DMS 273 (cell line): Measurements from ENCODE around the gene PSPN.
A peak's percentile ranks its signal among the peaks of the same experiment; 100 is the strongest.

Experiments used
- DNase-seq: peaks from one replicate; lab custom pipeline; 2025; ENCODE audit not compliant: unreplicated experiment; lab: John Stamatoyannopoulos, UW

PSPN gene, protein sequence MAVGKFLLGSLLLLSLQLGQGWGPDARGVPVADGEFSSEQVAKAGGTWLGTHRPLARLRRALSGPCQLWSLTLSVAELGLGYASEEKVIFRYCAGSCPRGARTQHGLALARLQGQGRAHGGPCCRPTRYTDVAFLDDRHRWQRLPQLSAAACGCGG

GRCh38 chr19:6375411-6376010, at the start of gene PSPN:
PSPN (minus strand) TSS chr19:6375933; CDS start chr19:6375849, 84 bp downstream.
- DNase-seq, result no peak

DNA sequence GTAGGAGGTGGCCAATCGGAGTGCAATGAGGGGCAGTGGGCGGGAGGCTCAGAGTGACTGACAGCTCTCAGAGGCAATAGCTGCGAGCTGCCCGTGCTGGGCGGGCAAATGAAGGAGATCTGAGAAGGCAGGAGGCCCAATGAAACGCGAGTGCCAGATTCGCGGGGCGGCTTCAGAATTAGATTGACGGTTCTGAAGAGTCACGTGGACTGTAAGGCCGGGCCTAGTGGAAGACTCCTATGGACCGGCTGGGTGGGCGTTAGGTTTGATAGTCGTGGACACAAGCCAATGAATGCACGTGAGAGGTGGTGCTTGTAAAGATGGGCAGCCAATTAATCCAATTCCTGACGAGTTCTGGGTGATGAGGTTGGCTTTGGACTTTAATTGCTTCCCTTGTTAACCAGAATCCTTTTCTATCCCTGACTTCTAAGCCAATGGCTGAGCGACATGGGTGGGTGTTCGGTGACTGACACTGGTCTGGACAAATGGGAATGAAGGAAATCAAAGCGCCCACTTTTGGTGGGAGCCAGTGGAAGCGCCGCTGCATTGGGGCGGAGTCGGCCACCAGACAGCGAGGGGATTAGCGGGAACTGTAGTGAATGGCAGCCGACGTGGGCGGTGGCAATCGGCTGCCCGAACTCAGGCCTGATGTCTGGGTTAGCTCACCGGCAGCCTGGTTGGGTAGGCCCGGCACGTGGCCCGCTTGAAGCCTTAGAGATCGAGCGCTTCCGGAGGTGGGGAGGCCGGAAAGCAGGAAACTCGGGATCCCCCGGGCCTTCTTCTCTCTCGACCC, 49.4 kb upstream of the PSPN start:
- peak; percentile 100 for DNase-seq

DNA sequence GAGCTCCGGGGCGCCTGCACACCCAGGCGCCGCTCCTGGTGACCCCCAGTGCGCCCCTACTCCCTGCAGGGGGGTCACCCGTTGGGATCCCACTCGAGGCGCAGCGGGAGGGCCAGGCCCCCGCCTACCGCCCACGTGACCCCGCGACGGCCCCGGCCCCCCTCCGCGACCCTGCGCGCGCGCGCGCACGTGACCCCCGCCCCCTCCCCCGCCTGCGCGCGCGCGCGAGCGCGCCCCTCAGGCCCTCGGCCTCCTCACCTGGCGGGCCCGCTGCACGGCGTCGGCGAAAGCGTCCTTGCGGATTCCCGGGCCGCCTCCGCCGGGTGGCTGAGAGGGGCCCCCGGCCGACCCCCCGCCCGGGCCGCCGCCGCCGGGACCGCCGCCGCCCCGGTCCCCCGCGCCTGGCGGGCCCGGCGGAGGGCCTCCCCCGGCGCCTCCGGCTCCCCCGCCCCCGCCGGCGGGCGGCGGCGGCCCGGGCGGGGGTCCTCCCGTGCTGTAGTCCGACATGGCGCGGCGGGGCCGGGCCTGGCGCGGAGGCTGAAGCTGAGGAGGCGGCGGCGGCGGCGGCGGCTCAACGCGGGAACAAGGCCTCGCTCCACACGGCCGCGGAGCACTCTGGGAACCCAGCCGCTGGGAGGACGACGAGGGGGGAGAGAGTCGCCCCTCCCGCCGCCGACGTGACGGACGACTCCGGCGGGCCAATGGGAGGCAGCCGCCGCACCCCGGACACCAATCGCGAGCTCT, 48.6 kb upstream of the PSPN start, which contains the start of gene KHSRP:
KHSRP (minus strand) TSS at position 617 of the 744 bp plus-strand sequence; CDS start at position 507, 110 bp downstream.
- DNase-seq, result peak; percentile 68

GRCh38 chr19:6423499-6424194, 47.9 kb upstream of the PSPN start:
- DNase-seq, result peak; percentile 77

DNA sequence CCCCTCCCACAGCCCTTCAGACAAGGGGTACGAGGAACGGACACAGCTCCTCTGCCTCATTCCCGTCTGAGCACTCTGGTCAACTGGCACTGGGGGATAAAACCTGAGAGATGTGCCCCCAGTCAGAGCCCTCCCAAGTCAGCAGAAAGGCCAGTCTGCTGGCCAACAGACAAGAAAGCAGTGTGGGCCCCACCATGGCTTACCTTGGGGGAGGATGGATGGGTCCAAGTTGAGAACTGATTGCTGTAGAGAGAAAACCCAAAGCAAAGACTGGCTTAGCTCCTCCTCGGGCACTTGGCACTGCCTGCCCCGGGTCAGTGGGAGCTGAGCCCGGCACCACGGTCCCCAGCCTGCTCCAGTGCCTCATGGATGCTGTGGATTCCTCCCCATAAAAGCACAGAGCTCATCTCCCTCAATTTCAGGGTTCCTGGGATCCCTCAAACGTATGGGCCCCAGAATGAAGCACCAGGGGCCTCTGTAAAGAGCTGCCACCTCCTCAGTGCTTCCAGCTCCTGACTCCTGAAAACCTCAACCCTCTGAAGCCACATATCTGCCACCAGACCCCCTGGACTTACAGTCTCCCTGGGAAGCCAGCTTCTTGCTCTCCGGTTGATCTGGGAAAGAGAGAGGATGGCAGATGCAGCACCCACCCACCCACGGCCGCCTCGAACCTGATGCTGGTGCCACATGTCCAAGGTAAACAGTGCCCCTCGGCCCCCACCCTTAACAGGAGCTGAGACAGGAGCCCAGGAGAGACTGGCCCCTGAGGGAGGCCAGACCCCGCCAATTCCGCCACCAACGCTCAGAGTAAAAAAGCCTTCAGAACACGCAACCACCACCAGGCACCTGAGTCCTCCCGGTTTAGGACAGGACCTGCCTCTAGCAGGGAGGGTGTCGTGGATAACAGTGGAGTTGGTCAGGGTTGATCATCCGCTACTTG, 45.6 kb upstream of the PSPN start:
- DNase-seq, result no peak

DNA sequence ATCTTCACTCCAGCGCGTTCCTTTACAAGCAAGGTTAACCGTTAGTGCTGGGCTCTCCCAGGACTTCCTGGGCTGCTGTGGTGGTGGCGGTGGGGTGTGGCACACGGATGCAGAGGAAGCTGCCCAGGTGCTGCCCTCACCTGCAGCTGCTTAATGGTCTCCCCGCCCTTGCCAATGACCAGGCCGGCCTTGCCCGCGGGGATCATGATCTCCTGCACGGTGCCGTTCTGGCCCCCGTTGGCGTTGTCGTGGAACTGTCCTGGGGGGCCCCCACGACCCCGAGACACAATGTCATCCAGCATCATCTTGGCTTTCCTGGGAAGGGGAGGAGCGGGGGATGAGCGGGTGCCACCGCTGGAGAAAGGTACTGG, 42.8 kb upstream of the PSPN start:
- no peak for DNase-seq

DNA sequence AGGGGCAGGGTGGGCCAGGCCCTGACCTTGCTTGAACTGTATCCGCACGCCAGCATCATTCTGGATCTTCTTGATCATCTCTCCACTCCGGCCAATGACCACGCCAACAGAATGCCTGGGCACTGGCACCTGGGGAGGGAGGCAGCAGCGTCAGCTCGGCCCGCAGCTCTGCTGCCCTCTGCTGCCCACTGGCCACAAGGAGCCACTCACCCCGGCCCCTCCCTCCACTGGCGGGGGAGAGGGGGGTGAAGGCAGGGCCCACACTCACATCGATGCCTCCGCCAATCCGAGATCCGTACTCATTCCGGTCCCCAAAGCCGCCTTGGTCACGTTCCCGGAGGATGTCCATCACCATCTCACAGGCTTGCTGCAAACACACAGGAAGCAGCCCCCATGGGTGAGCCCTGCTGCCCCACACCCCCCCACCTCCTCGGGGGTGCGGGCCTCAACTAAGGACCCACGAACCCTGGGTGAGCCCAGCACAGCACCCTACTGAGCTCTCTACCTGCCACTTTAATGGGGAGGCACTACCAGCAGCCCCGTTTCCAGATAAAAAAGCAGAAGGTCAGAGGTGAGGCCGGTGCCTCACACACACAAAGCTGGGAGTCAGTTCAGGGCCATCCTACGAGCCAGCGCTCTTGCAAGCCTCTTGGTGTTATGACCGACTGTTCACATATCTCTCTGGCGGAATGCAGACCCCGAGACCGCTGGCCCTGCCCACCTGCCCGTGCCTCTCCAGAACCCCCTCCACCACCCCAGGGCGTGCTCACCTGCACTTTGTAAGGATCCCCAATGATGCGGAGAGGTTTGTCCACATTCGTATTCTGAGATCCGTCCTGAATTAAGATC, 42.2 kb upstream of the PSPN start:
- DNase-seq, result no peak

GRCh38 chr19:6416658-6417405, 41.1 kb upstream of the PSPN start:
- no peak for DNase-seq

- no peak for DNase-seq
These were observed 40.0 kb upstream of the PSPN start for GRCh38 chr19:6415591-6416190.

GRCh38 chr19:6414793-6415590, 39.3 kb upstream of the PSPN start:
- DNase-seq, result no peak

- DNase-seq, result no peak
These were observed 38.2 kb upstream of the PSPN start for GRCh38 chr19:6413721-6414643.

DNA sequence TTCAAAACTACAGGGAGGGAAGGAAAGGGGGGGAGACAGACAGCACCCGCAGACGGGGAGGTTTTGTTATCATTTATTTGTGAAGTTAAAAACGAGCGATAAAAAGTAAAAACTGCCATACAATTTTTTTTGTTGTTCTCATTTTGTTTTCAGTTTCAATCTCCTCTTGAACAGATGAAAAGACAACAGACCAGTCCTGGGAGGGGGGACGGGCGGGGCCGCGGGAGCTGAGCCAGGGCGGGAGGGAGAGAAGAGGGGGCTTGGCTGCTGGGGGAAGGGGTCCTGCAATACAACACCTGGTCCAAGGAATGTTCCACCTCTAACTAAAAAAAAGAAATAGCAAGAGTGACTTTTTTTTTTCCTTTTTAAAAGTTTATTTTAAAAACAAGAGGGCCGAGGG, 37.6 kb upstream of the PSPN start:
- no peak for DNase-seq

- DNase-seq, result peak; percentile 76
These were observed 36.8 kb upstream of the PSPN start for GRCh38 chr19:6412447-6413091.

- DNase-seq, result peak; percentile 55
These were observed 36.3 kb upstream of the PSPN start for GRCh38 chr19:6412061-6412446.

- no peak for DNase-seq
These were observed 33.6 kb upstream of the PSPN start for GRCh38 chr19:6409346-6409745.
